HEK293T (cell line): Measurements from ENCODE around the gene VPS50.

Source experiments
- CTCF ChIA-PET: fragments of 350-600 bp; formaldehyde crosslinking; extraction: SDS; loops from one replicate; lab custom pipeline; 2021; ENCODE audit warnings: antibody characterized with exemption, inconsistent platforms; lab: Yijun Ruan, JAX
- POLR2A ChIA-PET: fragments of 350-600 bp; formaldehyde crosslinking; extraction: SDS; loops from one replicate; lab custom pipeline; 2020; ENCODE audit warnings: antibody characterized with exemption, inconsistent platforms; lab: Yijun Ruan, JAX
- DNase-seq: peaks from one replicate; pipeline ENCODE4 v3.0.0; 2012; ENCODE audit warnings: mixed read lengths; ENCODE audit errors: extremely low spot score
- ARNT ChIP-seq: fragments of 450-650 bp; IDR thresholded peaks from 2 replicates; pipeline ENCODE4 v1.6.1; 2017; ENCODE audit warnings: mild to moderate bottlenecking
- BHLHE40 ChIP-seq: fragments of 450-650 bp; IDR thresholded peaks from 2 replicates; pipeline ENCODE4 v1.6.1; 2016; ENCODE audit warnings: mild to moderate bottlenecking, moderate library complexity, borderline replicate concordance
- CTBP1 ChIP-seq: fragments of 450-650 bp; IDR thresholded peaks from 2 replicates; pipeline ENCODE4 v1.6.1; 2016; ENCODE audit warnings: borderline replicate concordance
- ELF4 ChIP-seq: fragments of 450-650 bp; IDR thresholded peaks from 2 replicates; pipeline ENCODE4 v1.6.1; 2017; ENCODE audit warnings: antibody characterized with exemption
- FOXA1 ChIP-seq: fragments of 450-650 bp; IDR thresholded peaks from 2 replicates; pipeline ENCODE4 v1.6.1; 2016; ENCODE audit warnings: mild to moderate bottlenecking
- FOXK2 ChIP-seq: fragments of 450-650 bp; IDR thresholded peaks from 2 replicates; pipeline ENCODE4 v1.6.1; 2016; ENCODE audit warnings: mild to moderate bottlenecking
- FOXM1 ChIP-seq: fragments of 450-650 bp; IDR thresholded peaks from 2 replicates; pipeline ENCODE4 v1.6.1; 2017; ENCODE audit warnings: mild to moderate bottlenecking, borderline replicate concordance
- HDGF ChIP-seq: fragments of 450-650 bp; IDR thresholded peaks from 2 replicates; pipeline ENCODE4 v1.6.1; 2017; ENCODE audit warnings: antibody characterized with exemption, borderline replicate concordance
- L3MBTL2 ChIP-seq: fragments of 450-650 bp; conservative IDR thresholded peaks from 2 replicates; pipeline ENCODE4 v1.6.1; 2016; ENCODE audit warnings: mild to moderate bottlenecking
- LEF1 ChIP-seq: fragments of 450-650 bp; IDR thresholded peaks from 2 replicates; pipeline ENCODE4 v1.6.1; 2017; ENCODE audit warnings: mild to moderate bottlenecking, borderline replicate concordance
- NFRKB ChIP-seq: fragments of 450-650 bp; IDR thresholded peaks from 2 replicates; pipeline ENCODE4 v1.6.1; 2016; ENCODE audit warnings: mild to moderate bottlenecking, moderate library complexity
- SP1 ChIP-seq: fragments of 450-650 bp; IDR thresholded peaks from 2 replicates; pipeline ENCODE4 v1.6.1; 2017
- SUZ12 ChIP-seq: fragments of 450-650 bp; IDR thresholded peaks from 2 replicates; pipeline ENCODE4 v1.6.1; 2016; ENCODE audit warnings: mild to moderate bottlenecking
- TARDBP ChIP-seq: fragments of 450-650 bp; IDR thresholded peaks from 2 replicates; pipeline ENCODE4 v1.6.1; 2016
- ZNF384 ChIP-seq: fragments of 450-650 bp; IDR thresholded peaks from 2 replicates; pipeline ENCODE4 v1.6.1; 2016
- TF ChIP-seq, protein P1 (sequence below): fragments of 450-650 bp; IDR thresholded peaks from 2 replicates; pipeline ENCODE4 v1.6.1; 2016

VPS50 gene, protein sequence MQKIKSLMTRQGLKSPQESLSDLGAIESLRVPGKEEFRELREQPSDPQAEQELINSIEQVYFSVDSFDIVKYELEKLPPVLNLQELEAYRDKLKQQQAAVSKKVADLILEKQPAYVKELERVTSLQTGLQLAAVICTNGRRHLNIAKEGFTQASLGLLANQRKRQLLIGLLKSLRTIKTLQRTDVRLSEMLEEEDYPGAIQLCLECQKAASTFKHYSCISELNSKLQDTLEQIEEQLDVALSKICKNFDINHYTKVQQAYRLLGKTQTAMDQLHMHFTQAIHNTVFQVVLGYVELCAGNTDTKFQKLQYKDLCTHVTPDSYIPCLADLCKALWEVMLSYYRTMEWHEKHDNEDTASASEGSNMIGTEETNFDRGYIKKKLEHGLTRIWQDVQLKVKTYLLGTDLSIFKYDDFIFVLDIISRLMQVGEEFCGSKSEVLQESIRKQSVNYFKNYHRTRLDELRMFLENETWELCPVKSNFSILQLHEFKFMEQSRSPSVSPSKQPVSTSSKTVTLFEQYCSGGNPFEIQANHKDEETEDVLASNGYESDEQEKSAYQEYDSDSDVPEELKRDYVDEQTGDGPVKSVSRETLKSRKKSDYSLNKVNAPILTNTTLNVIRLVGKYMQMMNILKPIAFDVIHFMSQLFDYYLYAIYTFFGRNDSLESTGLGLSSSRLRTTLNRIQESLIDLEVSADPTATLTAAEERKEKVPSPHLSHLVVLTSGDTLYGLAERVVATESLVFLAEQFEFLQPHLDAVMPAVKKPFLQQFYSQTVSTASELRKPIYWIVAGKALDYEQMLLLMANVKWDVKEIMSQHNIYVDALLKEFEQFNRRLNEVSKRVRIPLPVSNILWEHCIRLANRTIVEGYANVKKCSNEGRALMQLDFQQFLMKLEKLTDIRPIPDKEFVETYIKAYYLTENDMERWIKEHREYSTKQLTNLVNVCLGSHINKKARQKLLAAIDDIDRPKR

GRCh38 chr7:93231799-93232672 lies at the start of gene VPS50:
Gene VPS50, plus strand, starts transcription at chr7:93232366. Its CDS starts 102 bp downstream, at chr7:93232468.
- CTCF ChIA-PET = interaction anchor here (1.8 kb wide), 1 partner anchor 14 kb away, joined by 8 read pairs; no protein-coding TSS in a partner anchor
- TF ChIP-seq SUZ12 (peak; percentile 91), ELF4 (peak; percentile 75), L3MBTL2 (peak; percentile 71), FOXK2 (peak; percentile 46; the same call in 1 of the 2 replicates), HDGF (no peak), FOXM1 (no peak)
- TF ChIP-seq, protein P1, sequence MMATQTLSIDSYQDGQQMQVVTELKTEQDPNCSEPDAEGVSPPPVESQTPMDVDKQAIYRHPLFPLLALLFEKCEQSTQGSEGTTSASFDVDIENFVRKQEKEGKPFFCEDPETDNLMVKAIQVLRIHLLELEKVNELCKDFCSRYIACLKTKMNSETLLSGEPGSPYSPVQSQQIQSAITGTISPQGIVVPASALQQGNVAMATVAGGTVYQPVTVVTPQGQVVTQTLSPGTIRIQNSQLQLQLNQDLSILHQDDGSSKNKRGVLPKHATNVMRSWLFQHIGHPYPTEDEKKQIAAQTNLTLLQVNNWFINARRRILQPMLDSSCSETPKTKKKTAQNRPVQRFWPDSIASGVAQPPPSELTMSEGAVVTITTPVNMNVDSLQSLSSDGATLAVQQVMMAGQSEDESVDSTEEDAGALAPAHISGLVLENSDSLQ = peak; percentile 22; the same call in 1 of the 2 replicates
- POLR2A ChIA-PET = interaction anchor here (0.6 to 1.4 kb wide), 6 partner anchors 8 to 25 kb away, joined by 3 to 6 read pairs (median 4); no protein-coding TSS in a partner anchor
- peak; percentile 95 for DNase-seq

DNA sequence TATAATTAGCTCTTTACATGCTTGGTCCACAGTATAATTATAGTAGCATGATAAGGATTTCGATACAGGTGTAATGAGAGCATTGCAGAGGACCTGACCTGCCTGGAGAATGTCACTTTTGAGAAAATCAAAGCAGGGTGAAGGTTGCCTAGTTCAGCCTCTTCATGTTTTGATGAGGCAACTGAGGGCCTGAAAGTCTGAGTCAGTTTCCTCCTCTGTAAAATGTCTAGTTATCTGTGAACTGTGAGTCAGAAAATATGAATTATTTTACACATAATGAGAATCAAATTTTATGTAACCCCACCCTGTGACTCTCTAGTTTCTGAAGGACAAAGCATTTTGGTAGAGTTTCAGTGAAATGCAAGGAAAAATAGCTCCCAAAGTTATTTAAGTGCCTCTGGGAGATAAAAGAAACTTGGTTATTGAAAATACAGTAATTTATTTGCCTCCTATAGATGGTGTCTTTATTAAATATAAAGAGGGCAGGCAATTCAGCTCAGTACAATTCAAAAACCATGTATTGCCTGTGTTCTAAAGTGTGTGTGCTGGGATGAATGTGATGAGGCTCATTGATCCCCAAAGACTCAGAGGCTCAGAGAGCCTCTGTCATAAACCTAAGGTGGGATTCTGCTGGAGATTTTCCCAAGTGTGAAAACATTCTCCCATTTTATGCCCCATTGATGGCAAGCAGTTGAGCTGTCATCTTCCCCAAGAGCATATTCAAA lies 46.7 kb upstream of the VPS50 start:
- no peak for DNase-seq
- CTCF ChIA-PET = no interaction called here
- POLR2A ChIA-PET = no interaction called here
- no peak for TF ChIP-seq BHLHE40
- TF ChIP-seq HDGF = no peak
- TF ChIP-seq, protein P1 = no peak
- TF ChIP-seq ELF4 = no peak
- TF ChIP-seq SP1 = no peak
- no peak for TF ChIP-seq TARDBP
- TF ChIP-seq LEF1 = no peak

DNA sequence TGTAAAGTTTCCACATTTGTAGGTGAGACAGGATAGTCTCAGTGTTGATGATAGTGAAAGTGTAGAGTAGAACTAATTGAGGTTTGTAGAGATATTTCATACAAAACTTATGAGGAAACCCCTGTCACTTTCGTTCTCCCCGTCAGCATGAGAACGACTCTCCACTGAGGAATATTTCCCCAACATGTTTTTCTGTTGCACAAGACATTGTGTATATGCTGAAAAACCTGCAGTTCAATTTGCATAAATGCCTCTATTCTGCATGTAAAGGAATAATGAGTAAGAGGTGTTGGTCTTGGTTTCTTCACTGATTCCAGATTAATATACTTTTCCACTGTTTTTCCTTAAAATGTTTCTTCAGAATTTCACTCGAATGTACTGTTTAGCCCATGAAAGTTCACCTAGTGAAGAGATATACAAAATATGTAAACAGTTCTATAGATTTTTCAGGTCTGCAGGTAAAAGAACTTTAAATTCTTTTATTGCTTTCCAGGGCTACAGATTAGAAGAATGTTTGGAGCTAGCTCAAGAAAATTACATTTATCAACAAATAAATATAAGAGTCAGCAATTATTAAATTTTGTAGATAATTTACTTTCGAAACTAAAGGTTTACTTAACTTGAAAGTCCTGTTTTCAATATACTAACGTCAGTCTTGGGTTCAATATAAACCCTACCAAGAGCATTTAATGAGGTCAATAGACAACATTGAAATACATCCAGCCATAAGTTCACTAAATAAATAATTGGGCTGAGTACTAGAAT lies 43.1 kb upstream of the VPS50 start:
- POLR2A ChIA-PET = no interaction called here
- no peak for DNase-seq
- CTCF ChIA-PET = no interaction called here

DNA sequence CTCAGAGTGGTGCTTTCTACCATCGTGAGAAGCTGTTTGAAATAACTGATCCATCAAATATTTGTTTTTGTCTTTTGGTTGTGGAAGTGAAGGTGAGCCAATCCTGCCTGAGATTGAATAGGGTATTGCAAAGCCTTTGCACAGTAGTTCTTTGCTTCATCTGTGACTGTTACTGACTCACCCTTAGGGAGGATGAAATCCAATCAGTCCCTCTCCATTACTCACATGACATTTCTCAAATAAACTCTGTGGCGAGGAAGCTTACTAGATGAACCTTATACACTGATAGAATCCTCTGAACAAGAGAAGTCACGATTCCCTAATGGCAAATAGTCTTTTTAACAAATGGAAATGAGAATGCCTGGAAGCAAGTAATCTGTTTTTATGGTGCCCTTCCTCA lies 37.8 kb upstream of the VPS50 start:
- ChIA-PET CTCF (interaction anchor here (0.5 kb wide), 1 partner anchor 169 kb away, joined by 5 read pairs; no protein-coding TSS in a partner anchor), POLR2A (no interaction called here)

More for the DNA sequence above, 43.1 kb upstream of the VPS50 start:
- TF ChIP-seq FOXM1 (no peak), SUZ12 (no peak), CTBP1 (no peak), FOXK2 (no peak), L3MBTL2 (no peak), NFRKB (no peak)
- TF ChIP-seq, protein P1 = no peak

More for the DNA sequence above, 37.8 kb upstream of the VPS50 start:
- DNase-seq = no peak
- TF ChIP-seq HDGF (no peak), FOXA1 (no peak), LEF1 (no peak), FOXK2 (no peak), ARNT (no peak), ELF4 (no peak), FOXM1 (no peak), TARDBP (no peak), CTBP1 (no peak), ZNF384 (no peak), BHLHE40 (no peak), NFRKB (no peak)
- TF ChIP-seq, protein P1 = no peak
